22Rv1 (cell line): Measurements from ENCODE around the gene SRD5A3.

Experiments
- ZFX ChIP-seq: fragments of 450-650 bp; IDR thresholded peaks from 2 replicates; pipeline ENCODE4 v1.6.1; 2017; ENCODE audit warnings: antibody characterized with exemption, borderline replicate concordance
- TF ChIP-seq, protein P1 (sequence below): fragments of 450-650 bp; IDR thresholded peaks from 2 replicates; pipeline ENCODE4 v1.5.1; 2017; ENCODE audit warnings: mild to moderate bottlenecking

DNA sequence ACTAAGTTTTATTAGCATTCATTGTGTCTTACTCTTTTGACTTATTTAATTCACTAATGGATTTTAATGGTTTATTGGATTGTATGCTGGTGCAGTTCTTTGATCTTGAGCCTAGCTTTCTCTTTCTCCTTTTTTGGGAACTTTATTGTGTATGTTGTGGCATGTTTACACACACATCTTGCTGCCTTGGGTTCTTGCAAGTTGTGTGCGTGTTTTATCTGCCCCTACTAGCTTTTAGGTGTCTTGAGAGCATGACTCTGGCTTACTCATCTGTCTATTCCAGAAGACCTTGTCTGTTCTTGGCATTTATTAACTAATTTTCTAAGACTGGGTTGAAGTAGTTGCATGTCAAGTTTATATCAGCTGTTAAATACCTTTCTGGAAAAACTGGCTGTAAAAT is 52.4 kb downstream of the SRD5A3 start:
- TF ChIP-seq, protein P1, sequence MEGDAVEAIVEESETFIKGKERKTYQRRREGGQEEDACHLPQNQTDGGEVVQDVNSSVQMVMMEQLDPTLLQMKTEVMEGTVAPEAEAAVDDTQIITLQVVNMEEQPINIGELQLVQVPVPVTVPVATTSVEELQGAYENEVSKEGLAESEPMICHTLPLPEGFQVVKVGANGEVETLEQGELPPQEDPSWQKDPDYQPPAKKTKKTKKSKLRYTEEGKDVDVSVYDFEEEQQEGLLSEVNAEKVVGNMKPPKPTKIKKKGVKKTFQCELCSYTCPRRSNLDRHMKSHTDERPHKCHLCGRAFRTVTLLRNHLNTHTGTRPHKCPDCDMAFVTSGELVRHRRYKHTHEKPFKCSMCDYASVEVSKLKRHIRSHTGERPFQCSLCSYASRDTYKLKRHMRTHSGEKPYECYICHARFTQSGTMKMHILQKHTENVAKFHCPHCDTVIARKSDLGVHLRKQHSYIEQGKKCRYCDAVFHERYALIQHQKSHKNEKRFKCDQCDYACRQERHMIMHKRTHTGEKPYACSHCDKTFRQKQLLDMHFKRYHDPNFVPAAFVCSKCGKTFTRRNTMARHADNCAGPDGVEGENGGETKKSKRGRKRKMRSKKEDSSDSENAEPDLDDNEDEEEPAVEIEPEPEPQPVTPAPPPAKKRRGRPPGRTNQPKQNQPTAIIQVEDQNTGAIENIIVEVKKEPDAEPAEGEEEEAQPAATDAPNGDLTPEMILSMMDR = no peak
- no peak for TF ChIP-seq ZFX
